NCI-H2227 treated with DMSO at 0.1 percent for 48 hours (cell line): ENCODE data around the gene SLC6A17.

Experiments used
- DNase-seq: peaks from one replicate; lab custom pipeline; 2025; lab: John Stamatoyannopoulos, UW

SLC6A17 gene

DNA sequence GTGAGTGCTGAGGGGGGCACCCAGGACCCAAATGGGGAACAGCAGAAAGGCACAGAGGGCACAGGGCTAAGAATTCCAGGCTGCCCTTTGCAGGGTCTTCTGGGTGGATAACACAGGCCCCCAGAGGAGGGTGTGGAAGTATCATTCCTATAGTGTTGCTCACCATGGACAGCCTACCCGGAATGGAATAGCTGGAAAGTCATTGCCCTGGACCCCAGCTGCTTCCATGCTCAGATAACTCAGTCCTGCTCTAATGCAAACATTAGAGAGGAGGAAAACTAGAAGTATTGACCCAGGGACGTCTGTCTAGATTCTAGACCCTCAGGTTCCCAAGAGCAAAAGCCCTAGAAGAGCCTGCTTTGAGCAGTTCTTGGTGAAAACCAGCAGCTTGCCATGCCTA, 24.7 kb downstream of the SLC6A17 start:
- no peak for DNase-seq

DNA sequence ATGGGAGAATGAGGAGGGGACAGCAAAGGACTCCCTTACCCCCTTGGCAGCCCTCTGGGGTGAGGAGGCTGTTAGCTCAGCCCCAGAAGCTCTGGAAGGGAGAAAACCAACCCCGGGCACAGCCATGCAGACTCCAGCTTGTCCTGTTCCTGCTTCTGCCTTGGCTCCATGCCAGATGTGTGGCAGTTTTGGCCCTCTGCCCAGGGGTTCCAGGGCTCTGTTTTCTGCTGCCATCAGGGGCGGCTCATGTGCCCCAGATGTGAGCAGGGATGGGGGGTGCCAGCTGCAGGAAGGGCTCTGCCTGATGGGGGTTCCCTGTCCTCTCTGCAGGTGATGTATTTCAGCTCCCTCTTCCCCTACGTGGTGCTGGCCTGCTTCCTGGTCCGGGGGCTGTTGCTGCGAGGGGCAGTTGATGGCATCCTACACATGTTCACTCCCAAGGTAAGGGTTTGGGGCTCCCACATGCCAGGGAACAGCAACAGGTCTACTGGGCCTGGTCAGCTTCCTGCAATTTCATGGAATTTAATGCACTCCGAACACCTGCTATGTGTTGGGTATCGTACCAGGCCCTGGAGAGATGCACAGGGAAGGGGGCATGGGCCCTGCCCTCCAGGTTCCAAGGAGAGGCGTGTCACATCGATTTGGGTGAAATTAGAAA, 26.1 kb downstream of the SLC6A17 start:
- DNase-seq, result no peak

DNA sequence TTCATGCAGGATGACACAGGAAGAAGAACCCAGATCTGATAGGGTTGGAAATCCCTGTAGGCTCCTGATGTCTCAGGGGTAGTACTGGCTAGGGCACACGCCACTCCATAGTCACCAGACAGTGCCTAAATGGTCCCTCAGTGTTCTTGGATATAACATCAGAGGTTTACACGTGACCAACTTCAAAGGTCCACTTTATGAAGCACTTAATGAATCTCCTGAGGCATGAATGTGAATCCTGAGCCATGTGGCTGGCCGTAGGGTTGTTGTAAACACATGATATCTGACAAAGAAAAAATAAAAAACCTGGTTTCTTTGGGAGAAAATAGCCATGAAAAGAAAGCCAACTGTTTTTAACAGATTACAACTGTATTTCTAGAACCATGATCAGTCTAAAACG, 27.5 kb downstream of the SLC6A17 start:
- DNase-seq, result no peak

DNA sequence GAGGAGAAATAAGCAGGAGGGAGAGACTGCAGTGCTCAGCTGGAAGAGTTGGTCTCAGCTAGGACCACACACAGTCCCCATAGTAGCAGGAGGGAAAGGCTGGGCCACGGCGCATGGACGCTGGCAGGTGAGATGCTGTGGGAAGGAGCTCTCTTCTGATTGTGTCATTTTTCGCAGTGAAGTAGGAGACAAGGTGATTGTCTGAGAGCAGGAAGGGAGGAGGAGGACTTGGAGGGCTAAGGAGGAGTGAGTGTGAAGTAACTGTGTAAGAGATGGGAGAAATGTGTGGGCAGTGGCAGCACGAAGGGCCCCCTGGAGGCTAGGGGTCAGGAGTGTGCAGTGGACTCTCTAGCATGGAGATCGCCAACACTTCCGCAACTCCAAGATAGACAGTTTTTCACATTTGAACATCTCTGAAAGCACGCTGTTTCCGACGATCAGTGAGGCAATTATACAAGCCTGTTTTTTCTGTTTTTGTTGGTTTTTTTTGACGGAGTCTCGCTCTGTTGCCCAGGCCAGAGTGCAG, 33.4 kb downstream of the SLC6A17 start:
- DNase-seq, result no peak

DNA sequence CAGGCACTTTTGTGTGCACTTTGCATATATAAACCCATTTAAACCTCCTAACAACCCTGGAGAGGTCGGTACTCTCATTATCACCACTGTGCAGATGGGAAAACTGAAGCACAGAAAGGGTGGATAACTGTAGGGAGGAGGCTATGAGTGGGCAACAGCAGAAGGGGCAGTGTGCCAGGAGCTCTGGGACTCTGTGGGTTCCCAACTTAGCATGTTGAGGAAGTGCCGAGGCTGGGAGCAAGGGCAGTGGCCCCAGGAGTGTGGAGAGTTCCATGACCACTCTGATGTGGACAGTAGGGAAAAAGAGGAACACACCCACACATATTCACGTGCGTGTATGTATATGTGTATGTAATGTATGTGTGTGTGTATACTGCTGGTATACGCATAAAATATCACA, 34.2 kb downstream of the SLC6A17 start:
- no peak for DNase-seq

DNA sequence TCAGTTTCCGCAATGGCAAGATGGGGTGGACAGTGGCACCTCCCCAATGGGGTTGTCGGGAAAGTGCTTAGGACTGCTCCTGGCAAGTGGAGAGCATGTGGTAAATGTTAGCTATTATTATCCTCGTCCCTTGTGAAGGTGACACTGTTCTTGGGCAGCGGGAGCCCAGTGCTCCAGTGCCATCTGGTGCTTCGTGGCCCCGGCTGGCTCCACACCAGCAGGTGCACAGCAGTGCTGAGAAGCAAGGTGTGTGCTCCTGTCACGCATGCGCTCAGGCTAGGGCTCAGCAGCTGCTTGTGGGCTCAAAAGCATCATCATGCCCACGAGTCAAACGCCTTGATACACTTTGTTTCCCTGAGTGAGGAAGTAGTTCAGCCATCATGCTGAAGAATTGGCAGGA, 34.9 kb downstream of the SLC6A17 start:
- DNase-seq, result no peak

DNA sequence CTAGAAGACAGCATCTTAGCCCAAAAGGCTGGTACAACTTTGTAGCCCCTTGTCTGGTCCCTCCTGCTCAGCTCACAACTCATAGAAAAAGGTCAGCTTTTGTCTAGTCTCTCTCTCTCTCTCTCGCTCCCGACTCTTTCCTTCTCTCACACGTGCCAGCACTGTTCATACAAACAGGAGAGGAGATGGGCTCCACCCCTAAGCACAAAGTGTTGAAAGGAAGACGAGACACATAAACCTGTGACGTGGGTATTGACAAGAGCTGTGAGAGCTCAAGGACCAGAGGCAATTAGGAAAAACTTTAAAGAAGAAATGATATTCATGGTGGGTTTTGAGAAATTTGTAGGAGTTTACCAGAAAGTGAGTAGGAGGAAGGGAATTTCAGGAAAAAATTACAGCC, 36.3 kb downstream of the SLC6A17 start:
- no peak for DNase-seq

DNA sequence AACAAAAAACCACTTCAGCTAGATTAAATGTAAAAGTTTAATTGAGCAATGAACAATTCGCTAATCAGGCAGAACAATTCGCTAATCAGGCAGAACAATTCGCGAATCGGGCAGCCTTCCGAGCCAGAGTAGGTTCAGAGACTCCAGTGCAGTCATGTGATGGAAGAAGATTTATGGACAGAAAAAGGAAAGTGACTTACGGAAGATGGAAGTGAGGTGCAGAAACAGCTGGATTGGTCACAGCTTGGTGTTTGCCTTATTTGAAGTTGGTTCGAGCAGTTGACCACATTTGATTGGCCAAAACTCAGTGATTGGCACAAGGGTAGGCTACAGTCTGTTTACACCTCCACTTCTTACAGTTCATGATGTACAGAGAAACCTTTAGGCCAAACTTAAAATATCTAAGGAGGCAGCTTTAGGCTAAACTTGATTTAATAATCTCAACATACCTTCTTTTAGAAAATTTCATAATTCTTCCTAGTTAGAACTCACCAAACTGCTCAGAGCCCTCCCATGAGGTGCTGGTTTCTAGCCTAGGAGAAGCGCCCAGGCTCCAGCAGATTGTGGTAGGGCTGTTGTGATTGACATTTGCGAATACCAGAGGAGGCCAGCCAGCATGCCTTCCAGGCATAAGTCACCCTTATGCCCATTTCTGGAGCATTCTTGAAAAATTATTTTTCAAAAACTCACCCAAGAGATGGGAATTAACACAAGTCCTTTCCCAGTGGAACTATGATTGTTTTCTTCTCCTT, 37.0 kb downstream of the SLC6A17 start:
- no peak for DNase-seq

DNA sequence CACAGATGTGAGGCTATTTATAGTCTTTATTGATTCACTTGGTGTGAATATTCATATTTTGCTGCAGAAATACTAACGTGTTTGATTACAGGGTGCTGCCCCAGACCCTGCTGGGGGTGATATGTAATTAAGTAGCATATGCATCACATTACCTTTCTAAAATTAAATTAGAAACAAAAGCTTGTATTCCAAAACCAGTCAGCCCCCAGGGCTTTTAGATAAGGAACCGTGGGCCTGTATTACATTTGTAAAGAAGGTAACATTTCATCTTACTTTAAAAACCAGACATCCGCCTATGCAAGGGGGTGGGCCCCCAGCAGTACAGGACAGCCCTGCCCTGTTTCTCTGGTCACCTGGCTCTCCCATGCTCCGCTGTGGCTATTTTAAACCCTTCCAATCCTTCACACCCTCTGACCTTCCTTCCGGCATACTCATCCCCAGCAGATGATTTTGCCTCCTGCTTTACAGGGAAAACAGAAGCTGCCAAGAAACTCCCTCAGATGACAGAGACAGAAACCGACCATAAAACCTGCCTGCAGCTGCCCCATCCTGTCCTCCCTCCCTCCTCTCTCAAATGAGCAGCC, 37.8 kb downstream of the SLC6A17 start:
- no peak for DNase-seq

DNA sequence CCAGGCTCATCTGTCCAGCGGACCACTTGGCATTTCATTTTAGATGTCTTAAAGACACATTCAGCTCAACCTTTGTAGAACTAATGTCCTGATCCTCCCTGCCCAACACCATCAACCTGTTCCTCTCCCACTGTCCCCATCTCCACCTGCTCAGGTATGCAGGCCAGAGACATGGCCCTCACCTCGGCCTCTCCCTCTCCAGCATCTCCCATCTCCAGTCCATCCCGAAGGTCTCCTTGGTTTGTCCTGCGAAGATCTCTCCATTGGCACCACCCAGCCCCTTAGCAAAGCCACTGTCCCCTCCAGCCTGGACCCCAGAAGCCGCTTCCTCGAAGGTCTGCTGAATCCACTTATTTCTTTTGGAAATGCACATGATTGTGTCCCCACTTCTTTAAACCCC, 38.9 kb downstream of the SLC6A17 start:
- no peak for DNase-seq

DNA sequence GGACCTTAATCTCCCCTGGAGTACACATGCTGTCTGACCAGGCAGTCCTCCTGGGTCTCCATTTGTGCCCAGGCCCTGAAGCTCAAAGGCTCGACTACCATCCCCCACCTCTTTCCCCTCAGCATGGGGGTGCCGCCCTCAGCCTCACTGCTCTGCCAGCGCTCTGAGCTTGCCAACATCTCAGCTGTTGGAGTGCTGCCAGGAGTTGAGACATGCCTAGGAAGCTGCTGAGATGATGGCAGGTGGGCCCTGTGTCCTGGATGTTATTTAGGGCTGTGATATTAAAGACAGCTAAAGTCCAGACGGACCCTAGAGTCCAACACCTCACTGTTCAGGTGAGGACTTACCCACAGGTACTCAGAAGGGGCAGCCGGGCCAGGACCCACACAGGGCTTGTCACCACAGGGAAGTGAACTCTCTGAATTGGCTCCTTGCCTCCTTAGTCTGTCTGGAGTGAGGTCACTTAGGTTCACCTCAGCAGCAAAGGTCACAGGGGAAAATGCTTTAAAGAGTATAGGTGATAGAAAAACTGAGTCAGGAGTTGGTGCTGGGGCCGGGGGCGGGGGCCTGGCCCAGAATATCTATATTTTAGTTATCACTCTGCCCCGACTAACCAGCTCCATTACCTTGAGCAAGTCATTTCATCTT, 40.1 kb downstream of the SLC6A17 start:
- DNase-seq, result no peak

DNA sequence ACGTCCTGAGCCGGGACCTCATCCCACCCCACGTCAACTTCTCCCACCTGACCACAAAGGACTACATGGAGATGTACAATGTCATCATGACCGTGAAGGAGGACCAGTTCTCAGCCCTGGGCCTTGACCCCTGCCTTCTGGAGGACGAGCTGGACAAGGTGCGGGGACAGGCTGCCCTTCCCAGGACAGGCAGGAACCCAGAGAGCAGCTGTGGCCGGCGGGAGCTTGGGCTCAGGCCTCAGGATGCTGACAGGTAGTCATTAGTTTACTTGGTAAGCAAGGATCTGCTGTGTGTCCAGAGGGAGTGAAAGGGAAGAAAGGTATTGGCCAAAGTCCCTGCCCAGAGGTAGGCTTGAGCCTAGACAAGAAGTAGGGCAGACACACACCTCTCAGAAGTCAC, 42.2 kb downstream of the SLC6A17 start:
- no peak for DNase-seq

DNA sequence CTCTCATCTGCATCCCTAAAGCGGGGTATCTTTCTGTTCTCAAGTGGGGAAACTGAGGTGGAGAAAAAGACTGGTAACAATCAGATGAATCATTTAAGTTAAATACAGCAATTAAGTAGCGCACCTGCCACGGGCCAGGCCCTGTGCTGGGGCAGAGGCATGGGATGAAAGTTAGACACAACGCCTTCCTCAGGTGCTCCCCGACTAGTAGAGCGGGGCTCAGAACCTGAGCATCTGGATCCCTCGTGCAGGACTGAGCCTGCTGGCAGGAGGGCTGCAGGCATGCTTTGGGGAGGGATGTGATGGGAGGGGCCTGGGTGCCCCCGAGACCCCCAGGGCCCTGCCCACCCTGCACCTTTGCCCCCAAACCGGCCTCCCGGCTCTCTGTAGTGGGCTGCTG, 44.9 kb downstream of the SLC6A17 start:
- DNase-seq, result no peak

DNA sequence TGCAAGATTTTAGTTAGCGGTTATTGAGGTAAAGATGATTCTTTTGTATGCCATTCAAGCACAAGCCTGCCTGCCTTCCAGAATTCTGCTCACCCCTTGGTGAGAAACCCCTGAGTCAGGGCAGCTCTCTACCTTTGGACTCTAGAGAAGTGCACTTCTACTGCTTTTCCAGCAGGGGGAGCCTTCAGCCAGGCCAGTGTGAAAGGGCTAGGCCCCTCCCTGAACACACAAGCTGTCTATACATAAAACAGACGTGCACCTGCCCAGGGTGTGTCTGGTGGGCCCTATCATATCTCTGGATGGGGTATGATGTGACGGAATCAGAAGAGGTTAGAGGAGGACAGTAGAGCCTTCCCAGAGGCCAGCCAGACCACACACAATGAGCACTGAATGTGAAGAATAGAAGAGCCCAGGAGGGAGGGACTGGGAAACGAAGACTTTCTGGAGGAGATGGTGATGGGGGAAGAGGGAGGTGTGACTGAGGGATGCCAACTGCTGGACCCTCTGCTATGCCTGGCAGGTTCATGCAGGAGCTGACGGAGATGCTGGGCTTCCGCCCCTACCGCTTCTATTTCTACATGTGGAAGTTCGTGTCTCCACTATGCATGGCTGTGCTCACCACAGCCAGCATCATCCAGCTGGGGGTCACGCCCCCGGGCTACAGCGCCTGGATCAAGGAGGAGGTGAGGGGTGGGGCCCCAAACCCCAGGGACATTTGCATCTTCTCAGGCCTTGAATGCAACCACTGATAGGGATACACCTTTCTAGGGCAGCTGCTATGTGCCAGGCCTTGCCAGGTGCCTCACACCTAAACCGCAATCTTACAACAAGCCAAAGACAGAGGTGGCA, 46.8 kb downstream of the SLC6A17 start:
- DNase-seq, result peak; percentile 60

DNA sequence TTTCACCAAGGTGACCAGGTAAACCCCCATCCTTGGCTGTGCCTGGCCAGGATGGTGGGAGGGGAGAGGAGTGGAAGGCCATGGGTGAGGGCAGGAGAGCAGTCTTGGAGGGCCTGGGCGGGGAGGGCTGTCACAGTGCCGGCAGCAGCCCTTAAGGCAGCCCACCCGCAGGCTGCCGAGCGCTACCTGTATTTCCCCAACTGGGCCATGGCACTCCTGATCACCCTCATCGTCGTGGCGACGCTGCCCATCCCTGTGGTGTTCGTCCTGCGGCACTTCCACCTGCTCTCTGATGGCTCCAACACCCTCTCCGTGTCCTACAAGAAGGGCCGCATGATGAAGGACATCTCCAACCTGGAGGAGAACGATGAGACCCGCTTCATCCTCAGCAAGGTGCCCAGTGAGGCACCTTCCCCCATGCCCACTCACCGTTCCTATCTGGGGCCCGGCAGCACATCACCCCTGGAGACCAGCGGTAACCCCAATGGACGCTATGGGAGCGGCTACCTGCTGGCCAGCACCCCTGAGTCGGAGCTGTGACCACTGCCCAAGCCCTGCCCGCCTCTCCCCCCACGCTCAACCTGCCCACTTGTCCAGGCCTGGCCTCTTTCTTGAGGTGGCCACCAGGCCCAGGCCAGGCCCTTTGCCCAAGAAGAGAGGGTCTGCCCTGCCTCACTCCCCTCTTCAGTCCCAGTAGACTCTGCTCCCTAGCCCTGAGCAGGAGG, 47.8 kb downstream of the SLC6A17 start:
- no peak for DNase-seq

DNA sequence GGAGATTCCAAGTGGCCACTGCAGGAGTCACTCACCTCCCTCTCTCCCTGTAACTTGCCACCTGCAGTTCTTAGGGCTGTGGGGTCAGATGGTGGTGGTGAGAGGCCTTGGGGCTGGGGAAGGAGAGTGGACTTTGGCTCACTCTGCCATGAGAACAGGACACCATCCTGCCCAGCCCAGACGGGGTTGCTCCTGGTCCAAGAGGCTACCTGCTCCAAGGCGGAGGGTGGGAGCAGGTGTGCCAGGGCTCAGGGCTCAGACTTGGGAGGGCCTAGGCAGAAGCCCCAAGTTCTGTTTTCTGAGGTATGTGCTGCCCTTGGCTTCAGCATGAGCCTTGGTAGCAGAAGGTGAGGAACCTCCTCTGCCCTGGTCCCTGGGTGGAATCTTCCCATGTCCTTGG, 48.5 kb downstream of the SLC6A17 start:
- no peak for DNase-seq

DNA sequence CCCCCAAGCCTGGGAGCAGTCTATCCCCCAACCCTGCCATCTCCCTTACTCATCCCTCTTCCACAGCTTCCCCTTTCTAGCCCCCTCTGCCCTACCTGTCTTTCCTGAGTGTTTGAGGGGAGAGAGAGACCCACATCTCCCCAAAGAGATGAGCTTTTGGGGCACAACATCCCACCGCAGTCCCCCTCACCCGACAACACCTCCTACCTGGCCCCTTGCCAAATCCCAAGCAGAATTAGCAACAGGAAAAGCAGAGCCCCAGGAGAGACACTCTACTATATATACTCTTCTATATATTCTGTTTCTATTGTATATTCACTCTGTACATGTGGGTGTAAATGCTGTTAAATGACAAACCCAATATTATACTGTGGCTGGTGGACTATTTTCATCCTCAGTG, 49.9 kb downstream of the SLC6A17 start:
- DNase-seq, result no peak

DNA sequence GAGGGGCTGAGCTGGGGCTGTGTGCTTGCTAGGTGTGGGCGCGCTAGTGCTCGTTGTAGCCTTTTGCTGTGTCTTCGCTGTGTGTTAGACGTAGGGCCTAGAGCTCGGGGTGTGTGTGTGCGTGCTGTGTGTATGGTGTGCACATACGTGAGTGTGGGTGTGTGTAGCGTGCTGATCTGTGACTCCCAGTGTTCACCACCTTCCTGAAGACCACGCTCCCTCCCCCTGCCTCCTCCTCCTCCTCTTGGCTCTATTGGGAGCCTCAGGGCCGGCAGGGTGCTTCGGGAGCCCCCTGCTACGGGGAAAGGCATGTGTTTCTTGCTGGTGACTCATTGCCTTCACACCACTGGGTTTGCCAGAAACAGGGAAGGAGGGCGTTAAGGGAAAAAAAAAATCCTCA, 50.4 kb downstream of the SLC6A17 start:
- DNase-seq, result no peak

DNA sequence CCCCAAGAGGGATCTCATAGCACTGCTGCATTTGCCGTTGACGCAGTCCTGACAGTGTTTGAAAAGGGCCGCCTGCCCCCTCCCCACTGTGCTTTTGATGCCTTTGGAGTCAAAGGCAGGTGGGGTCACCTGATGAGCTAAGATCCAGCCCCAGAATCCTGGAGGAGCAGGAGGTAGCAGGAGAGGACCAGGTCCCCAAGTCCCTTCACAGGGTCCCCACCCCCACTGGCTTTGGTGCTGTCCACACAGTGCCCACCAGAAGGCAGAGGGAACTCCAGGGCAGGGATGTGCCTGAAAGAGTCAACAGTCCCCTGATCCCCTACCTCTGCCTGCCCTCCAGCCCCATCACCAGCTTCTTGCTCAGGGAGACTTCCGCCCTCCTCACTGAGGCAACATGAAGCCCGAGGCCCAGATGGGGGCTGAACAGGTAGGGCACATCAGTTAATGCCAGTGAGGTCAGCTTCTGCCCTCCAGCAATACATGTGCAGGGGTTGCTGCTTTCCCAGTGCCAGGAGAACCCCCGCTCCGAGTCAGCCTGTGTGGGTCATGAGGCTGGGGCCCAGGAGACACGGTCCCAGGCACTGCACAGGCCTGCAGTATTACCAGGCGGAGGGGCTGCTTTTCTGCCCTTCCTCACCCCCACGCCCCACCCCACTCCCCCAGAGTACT, 51.0 kb downstream of the SLC6A17 start:
- no peak for DNase-seq

DNA sequence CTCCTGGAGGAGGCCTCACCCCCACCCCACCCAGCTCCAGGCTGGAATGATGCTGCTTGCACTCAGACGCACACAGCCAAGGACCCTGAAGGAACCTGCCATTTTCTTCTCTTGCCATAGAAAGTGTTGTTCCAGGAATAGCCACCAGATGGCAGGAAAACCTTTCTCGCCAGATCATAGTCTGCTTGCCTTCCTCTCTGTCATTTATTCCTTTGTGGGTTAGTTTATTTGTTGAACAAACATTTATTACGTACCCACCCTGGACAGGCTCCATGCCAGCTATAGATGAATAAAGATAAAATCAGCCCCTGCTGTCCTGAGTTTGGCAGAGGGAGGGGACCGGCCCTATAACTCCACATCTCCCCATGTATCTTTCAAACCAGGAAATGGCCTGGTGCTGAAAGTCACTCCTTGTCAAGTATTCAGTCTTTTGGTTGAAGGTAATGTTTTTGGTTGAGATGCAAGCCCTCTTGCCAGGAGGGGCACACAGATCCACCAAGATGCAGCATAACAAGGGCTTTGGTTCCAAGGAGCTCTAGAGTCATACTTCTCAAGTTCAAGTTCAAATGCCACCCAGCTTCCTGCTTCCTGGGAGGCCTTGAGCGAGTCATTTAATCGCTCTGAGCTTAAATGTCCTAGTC, 52.8 kb downstream of the SLC6A17 start:
- DNase-seq, result peak; percentile 76
